PC-9 (cell line): Measurements from ENCODE around the gene USHBP1.

Experiments
- EZH2 ChIP-seq: fragments of 200-600 bp; sonication (generic); IDR thresholded peaks from 2 replicates; pipeline ENCODE4 v1.8.0; 2017; ENCODE audit warnings: antibody characterized with exemption, low read depth
- TF ChIP-seq, protein P1 (sequence below): fragments of 200-600 bp; sonication (generic); conservative IDR thresholded peaks from 2 replicates; pipeline ENCODE4 v1.6.1; 2017; ENCODE audit warnings: mixed run types, antibody characterized with exemption, mild to moderate bottlenecking, moderate library complexity

DNA sequence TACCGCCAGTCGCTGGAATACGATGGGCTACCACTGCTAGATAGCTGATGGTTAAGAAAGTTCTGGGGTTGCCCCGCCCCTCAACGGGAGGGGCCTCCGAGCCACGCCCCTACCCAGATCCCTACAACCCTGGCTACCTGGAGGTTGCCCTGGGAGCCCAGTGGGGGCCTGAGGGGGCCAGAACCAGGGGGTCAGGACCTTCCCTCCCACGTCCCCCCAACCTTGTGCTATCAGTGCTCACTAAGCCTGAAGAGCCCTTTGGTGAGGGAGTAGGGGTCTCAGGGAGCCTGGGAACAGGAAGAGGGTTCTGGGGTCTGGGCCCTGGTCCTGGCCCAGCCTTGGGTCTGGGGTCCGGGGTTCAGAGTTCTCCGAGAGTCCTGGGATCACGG is 29.6 kb downstream of the USHBP1 start:
- TF ChIP-seq, protein P1, sequence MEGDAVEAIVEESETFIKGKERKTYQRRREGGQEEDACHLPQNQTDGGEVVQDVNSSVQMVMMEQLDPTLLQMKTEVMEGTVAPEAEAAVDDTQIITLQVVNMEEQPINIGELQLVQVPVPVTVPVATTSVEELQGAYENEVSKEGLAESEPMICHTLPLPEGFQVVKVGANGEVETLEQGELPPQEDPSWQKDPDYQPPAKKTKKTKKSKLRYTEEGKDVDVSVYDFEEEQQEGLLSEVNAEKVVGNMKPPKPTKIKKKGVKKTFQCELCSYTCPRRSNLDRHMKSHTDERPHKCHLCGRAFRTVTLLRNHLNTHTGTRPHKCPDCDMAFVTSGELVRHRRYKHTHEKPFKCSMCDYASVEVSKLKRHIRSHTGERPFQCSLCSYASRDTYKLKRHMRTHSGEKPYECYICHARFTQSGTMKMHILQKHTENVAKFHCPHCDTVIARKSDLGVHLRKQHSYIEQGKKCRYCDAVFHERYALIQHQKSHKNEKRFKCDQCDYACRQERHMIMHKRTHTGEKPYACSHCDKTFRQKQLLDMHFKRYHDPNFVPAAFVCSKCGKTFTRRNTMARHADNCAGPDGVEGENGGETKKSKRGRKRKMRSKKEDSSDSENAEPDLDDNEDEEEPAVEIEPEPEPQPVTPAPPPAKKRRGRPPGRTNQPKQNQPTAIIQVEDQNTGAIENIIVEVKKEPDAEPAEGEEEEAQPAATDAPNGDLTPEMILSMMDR: no peak
- no peak for TF ChIP-seq EZH2
